ENCODE data around the gene CMTM5.

CMTM5 gene

DNA sequence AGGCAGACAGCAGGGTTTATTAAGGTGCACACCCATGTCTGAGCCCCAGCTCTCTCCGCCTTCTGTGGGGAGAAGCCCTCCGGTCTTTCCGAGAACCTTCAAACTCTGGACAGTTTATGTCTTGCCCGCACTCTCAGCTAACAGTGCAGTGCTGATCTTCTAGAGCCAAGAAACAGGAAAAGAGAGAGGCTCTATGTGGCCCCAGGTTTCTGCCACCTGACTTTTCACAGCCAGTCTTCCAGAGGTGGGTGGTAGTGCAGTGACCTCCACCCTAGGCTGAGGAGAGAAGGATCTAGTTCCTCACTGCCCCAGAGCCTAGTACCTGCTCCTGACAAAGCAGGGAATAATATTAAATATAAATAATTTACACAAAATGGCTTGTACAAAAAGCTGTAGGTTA lies 20.2 kb upstream of the CMTM5 start:
- H3K4me3 ChIP-seq (ENCODE audit: low read length), result no peak overlapping the region
- TF ChIP-seq, protein P1, sequence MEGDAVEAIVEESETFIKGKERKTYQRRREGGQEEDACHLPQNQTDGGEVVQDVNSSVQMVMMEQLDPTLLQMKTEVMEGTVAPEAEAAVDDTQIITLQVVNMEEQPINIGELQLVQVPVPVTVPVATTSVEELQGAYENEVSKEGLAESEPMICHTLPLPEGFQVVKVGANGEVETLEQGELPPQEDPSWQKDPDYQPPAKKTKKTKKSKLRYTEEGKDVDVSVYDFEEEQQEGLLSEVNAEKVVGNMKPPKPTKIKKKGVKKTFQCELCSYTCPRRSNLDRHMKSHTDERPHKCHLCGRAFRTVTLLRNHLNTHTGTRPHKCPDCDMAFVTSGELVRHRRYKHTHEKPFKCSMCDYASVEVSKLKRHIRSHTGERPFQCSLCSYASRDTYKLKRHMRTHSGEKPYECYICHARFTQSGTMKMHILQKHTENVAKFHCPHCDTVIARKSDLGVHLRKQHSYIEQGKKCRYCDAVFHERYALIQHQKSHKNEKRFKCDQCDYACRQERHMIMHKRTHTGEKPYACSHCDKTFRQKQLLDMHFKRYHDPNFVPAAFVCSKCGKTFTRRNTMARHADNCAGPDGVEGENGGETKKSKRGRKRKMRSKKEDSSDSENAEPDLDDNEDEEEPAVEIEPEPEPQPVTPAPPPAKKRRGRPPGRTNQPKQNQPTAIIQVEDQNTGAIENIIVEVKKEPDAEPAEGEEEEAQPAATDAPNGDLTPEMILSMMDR (IDR thresholded peaks at IDR 0.05; ENCODE audit: low read depth, low read length, poor library complexity, severe bottlenecking), result no peak
- TF ChIP-seq EZH2phosphoT487 (IDR thresholded peaks at IDR 0.05; ENCODE audit: borderline replicate concordance, low read length), result no peak
- H3K4me2 ChIP-seq (ENCODE audit: low read length), result no peak overlapping the region
- no peaks in the 10 kb centered on the region for H3K4me1 ChIP-seq (ENCODE audit: control insufficient read depth, low read length)
- no peaks in the 10 kb centered on the region for H3F3A ChIP-seq (ENCODE audit: control insufficient read depth, insufficient read depth)
- no peaks in the 10 kb centered on the region for H3K9me2 ChIP-seq (replicated peaks; ENCODE audit: control insufficient read depth, low read length)
- H3K27ac ChIP-seq (ENCODE audit: low read depth, low read length), result no peak overlapping the region
- no peaks in the 10 kb centered on the region for H3K36me3 ChIP-seq (ENCODE audit: control insufficient read depth, low read length)
- no peaks in the 10 kb centered on the region for H3K79me2 ChIP-seq (ENCODE audit: control insufficient read depth, low read length)
- H3K27me3 ChIP-seq (ENCODE audit: control insufficient read depth, low read length), result no peaks in the 10 kb centered on the region
- H3K9me3 ChIP-seq (ENCODE audit: control insufficient read depth, insufficient read depth, low read length), result no peaks in the 10 kb centered on the region
- H4K20me1 ChIP-seq (ENCODE audit: control insufficient read depth, insufficient read depth, low read depth, low read length), result no peaks in the 10 kb centered on the region

- Histone ChIP-seq H3K4me1 (ENCODE audit: control insufficient read depth, low read length) (no peaks in the 10 kb centered on the region), H3F3A (ENCODE audit: control insufficient read depth, insufficient read depth) (no peaks in the 10 kb centered on the region), H3K36me3 (ENCODE audit: control insufficient read depth, low read length) (no peaks in the 10 kb centered on the region), H3K9me2 (replicated peaks; ENCODE audit: control insufficient read depth, low read length) (no peaks in the 10 kb centered on the region), H4K20me1 (ENCODE audit: control insufficient read depth, insufficient read depth, low read depth, low read length) (no peaks in the 10 kb centered on the region), H3K4me2 (ENCODE audit: low read length) (no peak overlapping the region), H3K27ac (ENCODE audit: low read depth, low read length) (no peak overlapping the region), H3K4me3 (ENCODE audit: low read length) (no peak overlapping the region), H3K9me3 (ENCODE audit: control insufficient read depth, insufficient read depth, low read length) (no peaks in the 10 kb centered on the region), H3K79me2 (ENCODE audit: control insufficient read depth, low read length) (no peaks in the 10 kb centered on the region), H3K27me3 (ENCODE audit: control insufficient read depth, low read length) (no peaks in the 10 kb centered on the region)
- TF ChIP-seq EZH2phosphoT487 (IDR thresholded peaks at IDR 0.05; ENCODE audit: borderline replicate concordance, low read length), result no peak
- TF ChIP-seq, protein P1 (IDR thresholded peaks at IDR 0.05; ENCODE audit: low read depth, low read length, poor library complexity, severe bottlenecking), result no peak
These were observed 19.6 kb upstream of the CMTM5 start for GRCh38 chr14:23357261-23357660.

DNA sequence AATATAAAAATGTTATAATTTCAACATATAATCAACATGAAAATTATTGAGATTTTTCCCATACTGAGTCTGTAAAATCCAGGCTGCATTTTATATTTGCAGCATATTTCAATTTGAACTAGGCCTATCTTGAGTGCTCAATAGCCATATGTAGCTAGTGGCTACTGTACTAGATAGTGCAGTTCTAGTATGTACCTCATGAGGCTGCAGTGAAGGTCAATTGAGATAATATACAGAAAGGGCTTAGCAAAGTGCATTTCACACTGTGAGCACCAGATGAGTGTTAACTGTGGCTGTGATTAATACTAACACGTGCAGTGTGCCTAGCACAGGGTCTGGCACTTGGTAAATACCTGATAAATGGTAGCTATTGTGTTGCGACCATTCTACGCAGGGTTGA lies 18.8 kb upstream of the CMTM5 start:
- Histone ChIP-seq H3K27me3 (ENCODE audit: control insufficient read depth, low read length) (no peaks in the 10 kb centered on the region), H3K9me3 (ENCODE audit: control insufficient read depth, insufficient read depth, low read length) (no peaks in the 10 kb centered on the region), H3K79me2 (ENCODE audit: control insufficient read depth, low read length) (no peaks in the 10 kb centered on the region), H4K20me1 (ENCODE audit: control insufficient read depth, insufficient read depth, low read depth, low read length) (no peaks in the 10 kb centered on the region), H3K9me2 (replicated peaks; ENCODE audit: control insufficient read depth, low read length) (no peaks in the 10 kb centered on the region), H3K36me3 (ENCODE audit: control insufficient read depth, low read length) (no peaks in the 10 kb centered on the region), H3K4me2 (ENCODE audit: low read length) (no peak overlapping the region), H3K4me3 (ENCODE audit: low read length) (no peak overlapping the region), H3K27ac (ENCODE audit: low read depth, low read length) (no peak overlapping the region), H3K4me1 (ENCODE audit: control insufficient read depth, low read length) (no peaks in the 10 kb centered on the region), H3F3A (ENCODE audit: control insufficient read depth, insufficient read depth) (no peaks in the 10 kb centered on the region)
- TF ChIP-seq, protein P1 (IDR thresholded peaks at IDR 0.05; ENCODE audit: low read depth, low read length, poor library complexity, severe bottlenecking), result no peak

Data from DOHH2 (cell line).